ENCODE results near the gene DCDC2C. TPM values are rescaled to one million over a fixed set of nuclear protein-coding genes. Genes with fewer than 3 reads are reported as not detected.

DCDC2C gene
- not detected in 2 replicates for total RNA-seq

GRCh38 chr2:3703236-3703756, at the start of gene DCDC2C:
TSS of gene DCDC2C (plus strand) at chr2:3703575. CDS start at chr2:3703752, 177 bp downstream.

GRCh38 chr2:3657881-3658280, 45.5 kb upstream of the DCDC2C start, which contains the start of gene ALLC:
TSS of gene ALLC (plus strand) at chr2:3658200. CDS start at chr2:3671158, 12,958 bp downstream.

Other genes with a start within 250 kb of the DCDC2C start
- 39.6 and 50.1 TPM in 2 replicates for gene ADI1, start 184.0 kb upstream of the DCDC2C start, total RNA-seq
- 16.8 and 21.7 TPM in 2 replicates for gene RNASEH1, start 145.2 kb upstream of the DCDC2C start, total RNA-seq
- gene RPS7, start 128.3 kb upstream of the DCDC2C start, total RNA-seq = 2,821 and 4,606 TPM in 2 replicates
- not detected in 2 replicates for gene COLEC11, start 108.5 kb upstream of the DCDC2C start, total RNA-seq
- gene ALLC, start 45.4 kb upstream of the DCDC2C start, total RNA-seq = not detected in 2 replicates

All from airway epithelial cell (primary cell).